Measurements from ENCODE around the gene SLC25A38. TPM values are rescaled to one million over a fixed set of nuclear protein-coding genes. Genes with fewer than 3 reads are reported as not detected.
A peak's percentile ranks its signal among the peaks of the same experiment; 100 is the strongest.

The SLC25A38 gene
- total RNA-seq, 1 donor from 2014 or later = 28.4 TPM

DNA sequence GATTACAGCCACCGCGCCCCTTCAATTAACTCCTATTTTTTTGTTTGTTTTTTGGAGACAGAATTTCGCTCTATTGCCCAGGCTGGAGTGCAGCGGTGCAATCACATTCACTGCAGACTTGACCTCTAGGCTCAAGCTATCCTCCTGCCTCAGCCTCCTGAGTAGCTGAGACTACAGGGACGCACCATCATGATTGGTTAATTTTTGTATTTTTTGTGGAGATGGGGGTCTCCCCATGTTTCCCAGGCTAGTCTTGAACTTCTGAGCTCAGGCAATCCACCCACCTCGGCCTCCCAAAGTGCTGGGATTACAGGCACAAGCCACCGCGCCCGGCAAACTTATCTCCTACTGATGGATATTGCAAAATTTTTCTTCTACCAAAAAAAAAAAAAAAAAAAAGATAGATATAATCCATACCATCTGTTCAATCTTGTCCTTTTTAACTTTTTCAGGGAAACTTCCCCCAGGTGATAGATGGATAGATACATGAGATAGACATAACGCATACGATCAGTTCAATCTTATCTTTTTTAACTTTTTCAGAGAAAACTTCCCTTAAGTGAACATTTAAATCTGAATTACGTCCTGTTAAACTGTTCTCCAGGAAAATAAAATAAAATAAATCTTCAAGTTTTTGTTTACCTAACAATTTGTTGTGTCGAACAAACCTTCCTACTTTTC lies 22.7 kb downstream of the SLC25A38 start:
- Histone ChIP-seq H3K4me1 (peaks cover 32% of the 10 kb centered on the region), H3K27ac (peak overlapping the region; percentile 91), H3K36me3 (peaks cover 34% of the 10 kb centered on the region), H3K27me3 (ENCODE audit: low read depth) (no peaks in the 10 kb centered on the region), H3K4me3 (peak overlapping the region; percentile 82), H3K9me3 (no peaks in the 10 kb centered on the region)
- DNase-seq (no peak), ATAC-seq (no peak)
- TF ChIP-seq, protein P1, sequence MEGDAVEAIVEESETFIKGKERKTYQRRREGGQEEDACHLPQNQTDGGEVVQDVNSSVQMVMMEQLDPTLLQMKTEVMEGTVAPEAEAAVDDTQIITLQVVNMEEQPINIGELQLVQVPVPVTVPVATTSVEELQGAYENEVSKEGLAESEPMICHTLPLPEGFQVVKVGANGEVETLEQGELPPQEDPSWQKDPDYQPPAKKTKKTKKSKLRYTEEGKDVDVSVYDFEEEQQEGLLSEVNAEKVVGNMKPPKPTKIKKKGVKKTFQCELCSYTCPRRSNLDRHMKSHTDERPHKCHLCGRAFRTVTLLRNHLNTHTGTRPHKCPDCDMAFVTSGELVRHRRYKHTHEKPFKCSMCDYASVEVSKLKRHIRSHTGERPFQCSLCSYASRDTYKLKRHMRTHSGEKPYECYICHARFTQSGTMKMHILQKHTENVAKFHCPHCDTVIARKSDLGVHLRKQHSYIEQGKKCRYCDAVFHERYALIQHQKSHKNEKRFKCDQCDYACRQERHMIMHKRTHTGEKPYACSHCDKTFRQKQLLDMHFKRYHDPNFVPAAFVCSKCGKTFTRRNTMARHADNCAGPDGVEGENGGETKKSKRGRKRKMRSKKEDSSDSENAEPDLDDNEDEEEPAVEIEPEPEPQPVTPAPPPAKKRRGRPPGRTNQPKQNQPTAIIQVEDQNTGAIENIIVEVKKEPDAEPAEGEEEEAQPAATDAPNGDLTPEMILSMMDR (IDR thresholded peaks at IDR 0.05) = no peak
- intact Hi-C loops (cut with DNase I) = no loop called here

- intact Hi-C loops (cut with DNase I) = no loop called here
- ATAC-seq (peak; percentile 98 to 99), DNase-seq (peak; percentile 98)
- Histone ChIP-seq H3K36me3 (peaks cover 39% of the 10 kb centered on the region), H3K4me3 (peak within 1 kb of the TSS; percentile 82), H3K27me3 (ENCODE audit: low read depth) (no peaks in the 10 kb centered on the region), H3K27ac (peak within 1 kb of the TSS; percentile 91), H3K9me3 (no peaks in the 10 kb centered on the region), H3K4me1 (peaks cover 32% of the 10 kb centered on the region)
- TF ChIP-seq, protein P1 (IDR thresholded peaks at IDR 0.05) = peak; percentile 45
Observed at GRCh38 chr3:39406368-39407258, 23.4 kb downstream of the SLC25A38 start, which contains the start of gene RPSA. Gene RPSA, plus strand, starts transcription at chr3:39406720. Its CDS starts 934 bp downstream, at chr3:39407654.

DNA sequence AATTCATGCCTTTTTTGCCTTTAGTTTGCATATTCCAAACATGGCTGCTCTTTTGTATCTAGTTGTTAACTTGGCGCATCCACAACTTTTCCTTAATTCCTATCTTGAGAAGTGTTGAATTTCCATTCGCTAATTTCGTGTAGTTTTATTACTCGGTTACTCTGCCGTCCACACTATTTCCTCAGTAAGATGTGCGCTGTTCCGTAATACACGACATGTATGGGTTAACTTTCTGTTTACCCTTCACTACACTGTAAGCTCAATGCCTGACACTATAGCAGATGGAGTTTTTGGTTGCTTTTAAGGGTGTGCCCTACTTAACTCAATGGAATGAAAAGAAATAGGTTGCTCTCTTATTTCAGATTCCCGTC lies 24.1 kb downstream of the SLC25A38 start:
- Histone ChIP-seq H3K27me3 (ENCODE audit: low read depth) (no peaks in the 10 kb centered on the region), H3K9me3 (no peaks in the 10 kb centered on the region), H3K4me3 (peak overlapping the region; percentile 82), H3K4me1 (peaks cover 32% of the 10 kb centered on the region), H3K27ac (peak overlapping the region; percentile 91), H3K36me3 (peaks cover 46% of the 10 kb centered on the region)
- DNase-seq (no peak), ATAC-seq (no peak)
- intact Hi-C loops (cut with DNase I) = no loop called here
- TF ChIP-seq, protein P1 (IDR thresholded peaks at IDR 0.05) = no peak

DNA sequence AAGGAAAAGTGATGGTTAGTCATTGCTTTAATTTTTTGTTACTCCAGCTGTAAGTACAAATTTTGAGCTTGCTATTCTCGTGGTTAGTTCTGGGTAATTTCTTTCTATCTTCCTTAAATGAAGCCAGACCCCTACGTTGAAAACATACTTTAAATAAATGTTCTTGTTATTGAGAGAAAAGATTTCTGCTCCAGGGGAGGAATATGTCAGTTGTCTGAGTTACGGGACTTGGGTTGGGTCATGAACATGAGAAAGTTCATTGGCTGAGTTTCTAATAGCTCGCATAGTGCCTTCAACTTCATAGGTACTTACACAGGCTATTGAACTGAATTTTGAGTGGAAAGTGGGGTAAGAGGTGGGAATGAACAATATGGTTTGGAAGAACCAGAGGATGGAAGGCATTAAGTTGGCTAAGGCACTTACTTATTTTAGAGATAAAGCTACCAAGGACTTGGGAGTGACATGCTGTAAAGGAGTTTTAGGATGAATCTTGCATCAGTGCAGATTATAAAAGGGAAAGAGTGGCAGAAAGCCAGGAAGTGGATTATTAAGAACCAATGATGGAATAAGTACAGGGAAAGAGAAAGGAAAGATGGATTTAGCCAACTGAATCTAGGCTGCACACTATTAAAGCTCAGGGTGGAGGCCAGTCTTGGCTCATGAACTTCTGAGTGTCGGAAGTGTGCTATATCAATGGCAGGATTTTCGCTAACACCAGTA lies 24.8 kb downstream of the SLC25A38 start:
- DNase-seq (no peak), ATAC-seq (no peak)
- H3K4me1 ChIP-seq = peaks cover 32% of the 10 kb centered on the region
- H3K9me3 ChIP-seq = no peaks in the 10 kb centered on the region
- peaks cover 53% of the 10 kb centered on the region for H3K36me3 ChIP-seq
- no peaks in the 10 kb centered on the region for H3K27me3 ChIP-seq (ENCODE audit: low read depth)
- TF ChIP-seq, protein P1 (IDR thresholded peaks at IDR 0.05) = no peak
- H3K4me3 ChIP-seq = peak overlapping the region; percentile 82
- peak overlapping the region; percentile 91 for H3K27ac ChIP-seq
- intact Hi-C loops (cut with DNase I) = no loop called here

Data from lower lobe of right lung (tissue), 2 donors.